ENCODE measurements around the gene KITLG.

Gene KITLG

DNA sequence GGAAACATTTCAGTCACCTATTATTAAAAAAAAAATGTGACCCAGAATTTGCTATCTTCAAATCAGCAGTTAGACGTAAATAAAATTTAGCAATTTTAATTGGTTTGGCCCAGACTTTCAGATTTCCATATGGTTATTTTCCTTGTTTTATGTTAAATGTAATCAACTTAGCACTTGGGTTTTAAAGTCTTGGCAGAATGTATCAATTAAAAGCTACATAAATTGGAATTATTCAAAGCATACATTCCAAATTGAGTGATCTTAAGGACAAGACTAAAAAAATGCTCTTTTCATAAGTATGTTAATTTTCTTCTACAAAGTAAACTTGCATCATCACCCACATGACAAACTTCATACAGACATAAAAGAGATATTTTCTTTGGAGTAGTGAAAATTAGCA is 3.4 kb downstream of the KITLG start:
- H3K36me3 ChIP-seq (ENCODE audit: control insufficient read depth, insufficient read depth, low read length), result no peaks in the 10 kb centered on the region
- peaks cover 19% of the 10 kb centered on the region for H3K4me1 ChIP-seq (ENCODE audit: control insufficient read depth, insufficient read depth, low read length, poor library complexity, severe bottlenecking)
- WGBS, 2 experiments (ENCODE audit: insufficient coverage in 2 of 2), result 80% methylated on average over 1 of the region's 1 CpG; no CpG with 5 or more reads in 1 of the 2 experiments
- no peaks in the 10 kb centered on the region for H3K9me3 ChIP-seq (ENCODE audit: control insufficient read depth, low read length)
- H3K27ac ChIP-seq (ENCODE audit: low read depth, low read length, severe bottlenecking), result no peak overlapping the region
- no peak overlapping the region for H3K4me3 ChIP-seq (ENCODE audit: extremely low read depth, insufficient read depth, low read length, poor library complexity, severe bottlenecking)

DNA sequence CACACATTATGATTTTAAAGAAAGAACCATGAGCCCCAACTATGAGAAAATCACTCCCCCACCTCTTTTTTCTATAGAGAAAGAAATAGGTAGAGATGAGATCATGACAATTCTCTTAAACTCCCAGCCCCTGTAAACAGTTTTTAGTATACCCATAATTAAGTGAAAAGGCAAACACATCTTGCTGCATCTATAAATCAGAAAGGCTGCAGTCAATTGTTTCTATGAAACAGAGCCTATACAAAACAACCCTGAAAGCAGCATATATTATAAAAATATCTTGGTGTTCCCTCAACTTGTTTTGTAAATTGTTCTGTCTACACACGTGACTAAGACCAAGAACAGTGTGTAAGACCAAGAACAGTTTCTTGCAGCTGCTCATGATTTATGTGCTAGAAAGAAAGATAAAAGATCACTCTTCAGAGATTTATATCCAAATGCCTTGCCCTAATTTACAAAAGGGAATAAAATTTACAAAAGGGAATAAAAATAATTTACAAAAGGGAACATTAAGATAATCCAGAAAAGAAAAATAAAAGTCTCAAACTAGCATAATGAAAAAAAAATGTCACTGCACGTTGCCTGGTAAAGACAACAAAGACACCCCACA is 4.8 kb downstream of the KITLG start:
- Histone ChIP-seq H3K9me3 (ENCODE audit: control insufficient read depth, low read length) (no peaks in the 10 kb centered on the region), H3K27ac (ENCODE audit: low read depth, low read length, severe bottlenecking) (no peak overlapping the region), H3K36me3 (ENCODE audit: control insufficient read depth, insufficient read depth, low read length) (no peaks in the 10 kb centered on the region), H3K4me3 (ENCODE audit: extremely low read depth, insufficient read depth, low read length, poor library complexity, severe bottlenecking) (no peak overlapping the region), H3K4me1 (ENCODE audit: control insufficient read depth, insufficient read depth, low read length, poor library complexity, severe bottlenecking) (peaks cover 19% of the 10 kb centered on the region)
- no CpG with 5 or more reads among the region's 2 CpGs for whole genome bisulfite sequencing, 2 experiments (ENCODE audit: insufficient coverage in 2 of 2)

DNA sequence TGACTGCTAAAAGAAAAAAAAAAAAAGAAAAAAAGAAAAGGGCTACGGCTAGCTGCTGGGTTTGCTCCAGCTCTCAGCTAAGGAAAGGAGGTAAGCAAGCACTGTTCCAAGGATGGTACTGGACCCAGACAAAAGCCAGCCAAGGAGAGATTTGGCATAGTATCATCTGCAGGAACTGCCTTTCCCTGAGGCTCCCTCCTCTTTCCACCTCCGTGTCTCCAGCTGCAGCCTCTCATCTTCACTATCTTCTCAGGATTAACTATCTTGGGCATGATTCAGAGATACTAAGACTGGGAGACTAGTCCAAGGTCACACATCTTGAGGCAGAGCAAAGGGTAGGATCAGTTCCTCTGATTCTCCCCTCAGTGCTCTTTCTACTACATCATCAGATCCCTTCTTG is 6.0 kb downstream of the KITLG start:
- Histone ChIP-seq H3K4me3 (ENCODE audit: extremely low read depth, insufficient read depth, low read length, poor library complexity, severe bottlenecking) (no peak overlapping the region), H3K9me3 (ENCODE audit: control insufficient read depth, low read length) (no peaks in the 10 kb centered on the region), H3K27ac (ENCODE audit: low read depth, low read length, severe bottlenecking) (no peak overlapping the region), H3K4me1 (ENCODE audit: control insufficient read depth, insufficient read depth, low read length, poor library complexity, severe bottlenecking) (peaks cover 19% of the 10 kb centered on the region), H3K36me3 (ENCODE audit: control insufficient read depth, insufficient read depth, low read length) (no peaks in the 10 kb centered on the region)
- WGBS, 2 experiments (ENCODE audit: insufficient coverage in 2 of 2), result 74 to 92% methylated on average over 1 to 2 of the region's 2 CpGs

DNA sequence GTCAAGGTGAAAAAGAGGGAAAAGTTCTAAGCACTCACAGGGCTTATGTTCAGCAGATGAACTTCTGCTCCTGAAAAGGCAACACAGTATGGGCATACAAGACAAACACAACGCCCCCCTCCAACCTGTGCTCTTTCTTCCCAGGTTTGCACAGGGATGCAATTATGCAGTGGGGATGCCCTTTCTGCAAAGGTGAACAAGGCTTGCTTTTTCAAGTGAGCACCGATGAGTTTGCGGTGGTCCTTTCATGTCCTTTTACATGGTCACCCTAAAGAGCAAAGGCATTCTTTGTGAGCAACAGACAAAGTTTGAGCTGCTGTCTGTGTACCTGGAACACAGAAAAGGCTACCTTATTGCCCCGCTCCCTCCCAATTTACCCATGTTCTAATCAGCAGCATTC is 6.7 kb downstream of the KITLG start:
- Histone ChIP-seq H3K36me3 (ENCODE audit: control insufficient read depth, insufficient read depth, low read length) (no peaks in the 10 kb centered on the region), H3K27ac (ENCODE audit: low read depth, low read length, severe bottlenecking) (no peak overlapping the region), H3K4me3 (ENCODE audit: extremely low read depth, insufficient read depth, low read length, poor library complexity, severe bottlenecking) (no peak overlapping the region), H3K9me3 (ENCODE audit: control insufficient read depth, low read length) (no peaks in the 10 kb centered on the region), H3K4me1 (ENCODE audit: control insufficient read depth, insufficient read depth, low read length, poor library complexity, severe bottlenecking) (peaks cover 19% of the 10 kb centered on the region)
- 92 to 100% methylated on average over 2 to 3 of the region's 4 CpGs for WGBS, 2 experiments (ENCODE audit: insufficient coverage in 2 of 2)

DNA sequence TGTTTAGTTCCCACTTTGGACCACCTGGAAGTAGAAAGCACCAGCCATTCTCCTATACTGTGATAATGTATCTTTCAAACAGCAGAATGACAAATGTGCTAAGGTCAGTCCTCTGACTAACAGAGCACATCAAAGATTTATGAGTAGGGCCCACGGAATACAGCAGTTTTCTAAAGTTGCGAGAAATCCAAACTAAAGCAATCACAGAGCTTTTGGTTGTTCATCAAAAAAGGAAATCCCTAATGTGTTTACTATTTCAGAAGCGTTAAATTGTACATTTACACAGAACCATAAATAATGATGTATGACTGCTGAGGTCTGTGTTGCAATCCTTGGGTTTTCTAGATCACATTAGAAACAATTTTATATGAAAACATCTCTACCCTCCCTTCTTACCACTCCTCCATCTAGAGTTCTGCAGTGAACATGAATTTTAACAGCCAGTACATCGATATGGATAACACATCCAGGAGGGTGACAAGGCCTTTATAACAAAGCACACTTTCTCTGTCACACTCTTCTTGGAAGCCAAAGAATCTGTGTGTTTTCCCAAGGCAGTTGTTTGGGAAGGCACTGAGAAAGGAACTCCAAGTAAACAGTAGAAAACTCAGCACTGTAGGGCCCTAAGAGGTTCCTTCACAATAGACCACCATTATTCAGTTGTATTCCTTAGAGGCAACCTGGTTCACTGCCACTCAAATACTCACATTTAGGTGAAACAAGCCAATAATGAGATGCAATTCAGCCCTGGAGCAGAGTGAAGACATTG is 7.3 kb downstream of the KITLG start:
- peak overlapping the region; percentile 19 for H3K27ac ChIP-seq (ENCODE audit: low read depth, low read length, severe bottlenecking)
- peaks cover 19% of the 10 kb centered on the region for H3K4me1 ChIP-seq (ENCODE audit: control insufficient read depth, insufficient read depth, low read length, poor library complexity, severe bottlenecking)
- 62 to 81% methylated on average over 2 to 3 of the region's 4 CpGs for WGBS, 2 experiments (ENCODE audit: insufficient coverage in 2 of 2)
- H3K9me3 ChIP-seq (ENCODE audit: control insufficient read depth, low read length), result no peaks in the 10 kb centered on the region
- no peaks in the 10 kb centered on the region for H3K36me3 ChIP-seq (ENCODE audit: control insufficient read depth, insufficient read depth, low read length)
- H3K4me3 ChIP-seq (ENCODE audit: extremely low read depth, insufficient read depth, low read length, poor library complexity, severe bottlenecking), result no peak overlapping the region

DNA sequence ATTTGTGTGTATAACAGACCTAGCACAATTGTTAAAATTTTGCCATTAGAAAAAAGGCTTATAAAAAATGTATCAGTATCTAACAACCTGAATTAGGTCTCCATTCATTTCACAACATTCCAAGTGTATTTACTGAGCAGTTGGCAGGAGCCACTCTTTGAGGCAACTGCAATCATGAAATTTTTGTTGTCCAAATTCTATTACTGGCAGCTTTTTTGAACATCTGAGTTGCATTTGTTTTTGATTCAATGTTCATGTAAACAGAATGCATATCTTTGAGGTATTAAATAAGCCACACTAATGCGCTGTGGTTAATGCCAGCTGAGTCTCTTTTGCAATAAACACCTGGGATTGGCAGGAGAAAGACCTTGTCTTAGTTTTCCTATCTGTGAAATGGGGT is 8.7 kb downstream of the KITLG start:
- Histone ChIP-seq H3K27ac (ENCODE audit: low read depth, low read length, severe bottlenecking) (no peak overlapping the region), H3K4me1 (ENCODE audit: control insufficient read depth, insufficient read depth, low read length, poor library complexity, severe bottlenecking) (peaks cover 21% of the 10 kb centered on the region), H3K9me3 (ENCODE audit: control insufficient read depth, low read length) (no peaks in the 10 kb centered on the region), H3K4me3 (ENCODE audit: extremely low read depth, insufficient read depth, low read length, poor library complexity, severe bottlenecking) (no peak overlapping the region), H3K36me3 (ENCODE audit: control insufficient read depth, insufficient read depth, low read length) (no peaks in the 10 kb centered on the region)
- WGBS, 2 experiments (ENCODE audit: insufficient coverage in 2 of 2), result no CpG with 5 or more reads among the region's 1 CpG

DNA sequence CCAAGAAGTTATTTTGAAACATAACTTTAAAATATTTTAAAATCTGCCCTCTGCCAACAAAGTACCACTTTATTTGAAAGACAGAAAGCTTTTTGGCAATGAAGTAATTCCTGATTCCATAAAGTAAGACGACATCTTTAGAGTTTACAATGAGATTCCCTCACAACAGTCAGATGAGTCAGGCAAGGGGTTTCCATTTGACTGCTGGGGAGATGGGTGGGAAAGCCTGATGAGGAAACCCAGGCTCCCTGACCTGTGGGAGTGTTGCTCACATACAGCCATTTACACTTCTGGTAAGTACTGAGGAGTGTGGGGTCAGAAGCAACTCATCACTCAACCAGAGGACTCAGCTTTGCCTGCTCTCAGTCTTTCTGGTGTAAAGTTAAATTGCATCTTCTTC is 10.2 kb downstream of the KITLG start:
- WGBS, 2 experiments (ENCODE audit: insufficient coverage in 2 of 2), result no CpG with 5 or more reads among the region's 1 CpG
- no peaks in the 10 kb centered on the region for H3K9me3 ChIP-seq (ENCODE audit: control insufficient read depth, low read length)
- no peak overlapping the region for H3K27ac ChIP-seq (ENCODE audit: low read depth, low read length, severe bottlenecking)

DNA sequence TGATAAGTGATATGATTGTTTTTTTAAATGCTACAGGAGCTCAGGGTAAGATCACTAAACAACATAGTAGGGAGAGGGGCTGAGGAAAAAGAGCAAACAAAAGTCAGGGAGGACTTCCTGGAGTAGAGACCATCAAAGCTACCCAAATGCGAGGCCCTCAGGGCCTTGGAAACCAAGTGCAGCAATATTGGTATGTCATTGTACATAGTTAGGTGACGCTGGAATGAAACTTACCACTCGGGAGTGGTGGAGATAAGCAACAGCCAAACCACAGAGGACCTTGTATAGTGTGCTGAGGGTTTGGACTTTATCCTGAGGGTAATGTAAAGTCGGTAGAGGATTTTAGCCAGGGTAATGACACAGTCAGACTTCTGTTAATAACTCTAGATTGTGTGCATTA is 13.8 kb downstream of the KITLG start:
- Histone ChIP-seq H3K4me3 (ENCODE audit: extremely low read depth, insufficient read depth, low read length, poor library complexity, severe bottlenecking) (no peak overlapping the region), H3K36me3 (ENCODE audit: control insufficient read depth, insufficient read depth, low read length) (no peaks in the 10 kb centered on the region), H3K9me3 (ENCODE audit: control insufficient read depth, low read length) (no peaks in the 10 kb centered on the region), H3K4me1 (ENCODE audit: control insufficient read depth, insufficient read depth, low read length, poor library complexity, severe bottlenecking) (peaks cover 14% of the 10 kb centered on the region), H3K27ac (ENCODE audit: low read depth, low read length, severe bottlenecking) (no peak overlapping the region)
- WGBS, 2 experiments (ENCODE audit: insufficient coverage in 2 of 2), result 78 to 88% methylated on average over 3 to 4 of the region's 4 CpGs

More for the DNA sequence above, 10.2 kb downstream of the KITLG start:
- no peaks in the 10 kb centered on the region for H3K36me3 ChIP-seq (ENCODE audit: control insufficient read depth, insufficient read depth, low read length)
- peaks cover 19% of the 10 kb centered on the region for H3K4me1 ChIP-seq (ENCODE audit: control insufficient read depth, insufficient read depth, low read length, poor library complexity, severe bottlenecking)
- H3K4me3 ChIP-seq (ENCODE audit: extremely low read depth, insufficient read depth, low read length, poor library complexity, severe bottlenecking), result no peak overlapping the region

DNA sequence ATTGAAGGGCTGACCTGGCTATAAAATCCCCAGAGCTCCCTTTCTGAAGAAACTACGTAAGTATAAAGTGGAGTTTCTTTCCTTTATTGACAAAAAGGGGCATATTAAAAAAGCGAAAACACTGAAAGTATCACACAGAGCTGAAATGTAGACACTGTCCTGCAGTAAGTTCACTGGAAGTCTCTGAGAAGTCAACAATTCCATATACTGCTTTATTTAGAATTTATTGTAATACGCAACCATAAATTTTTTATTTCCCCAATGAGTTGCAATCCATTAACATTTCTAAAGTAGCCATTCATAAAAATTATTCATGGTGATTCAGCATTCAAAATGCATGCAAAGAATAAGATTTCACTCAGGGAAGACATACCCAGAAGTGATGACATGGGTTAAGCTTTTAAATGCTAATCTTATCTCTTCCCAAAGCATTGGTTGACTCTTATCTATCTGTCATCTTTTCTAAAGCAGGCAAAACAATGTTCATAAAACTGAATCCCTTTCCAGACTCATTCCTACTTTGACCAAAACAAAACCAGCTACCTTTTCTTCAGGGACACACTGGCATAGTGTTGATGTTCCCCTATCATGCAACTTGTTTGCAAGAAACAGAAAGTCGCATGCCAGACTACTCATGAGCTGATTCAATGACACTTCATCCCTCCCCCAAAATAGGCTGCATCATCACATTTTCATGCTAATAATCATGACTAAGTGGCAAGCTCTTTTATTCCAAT is 17.3 kb downstream of the KITLG start:
- Histone ChIP-seq H3K9me3 (ENCODE audit: control insufficient read depth, low read length) (no peaks in the 10 kb centered on the region), H3K27ac (ENCODE audit: low read depth, low read length, severe bottlenecking) (no peak overlapping the region), H3K36me3 (ENCODE audit: control insufficient read depth, insufficient read depth, low read length) (no peaks in the 10 kb centered on the region), H3K4me3 (ENCODE audit: extremely low read depth, insufficient read depth, low read length, poor library complexity, severe bottlenecking) (no peak overlapping the region), H3K4me1 (ENCODE audit: control insufficient read depth, insufficient read depth, low read length, poor library complexity, severe bottlenecking) (peaks cover 25% of the 10 kb centered on the region)
- WGBS, 2 experiments (ENCODE audit: insufficient coverage in 2 of 2), result 85 to 100% methylated on average over 1 to 2 of the region's 4 CpGs

DNA sequence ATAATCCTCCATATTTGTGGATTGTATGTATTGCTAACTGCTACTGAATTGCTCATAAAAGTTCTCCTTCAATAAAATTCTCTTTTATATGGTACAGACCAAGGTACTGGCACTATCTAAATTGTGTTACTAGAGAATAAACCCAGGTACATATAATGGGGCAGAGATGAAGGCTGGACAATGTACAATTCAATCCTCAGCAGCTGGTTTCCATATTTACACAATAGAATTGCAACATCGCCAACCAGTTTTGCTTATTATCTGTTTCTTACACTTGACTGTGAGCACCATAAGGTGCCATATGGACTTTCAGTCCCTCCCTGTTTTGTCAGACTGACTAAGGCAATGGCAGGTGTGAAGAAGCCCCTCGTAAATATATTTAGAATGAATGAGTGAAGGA is 18.1 kb downstream of the KITLG start:
- H3K27ac ChIP-seq (ENCODE audit: low read depth, low read length, severe bottlenecking), result no peak overlapping the region
- peaks cover 22% of the 10 kb centered on the region for H3K4me1 ChIP-seq (ENCODE audit: control insufficient read depth, insufficient read depth, low read length, poor library complexity, severe bottlenecking)
- no peaks in the 10 kb centered on the region for H3K36me3 ChIP-seq (ENCODE audit: control insufficient read depth, insufficient read depth, low read length)
- H3K4me3 ChIP-seq (ENCODE audit: extremely low read depth, insufficient read depth, low read length, poor library complexity, severe bottlenecking), result no peak overlapping the region
- 100% methylated on average over 1 of the region's 2 CpGs for WGBS, 2 experiments (ENCODE audit: insufficient coverage in 2 of 2)
- no peaks in the 10 kb centered on the region for H3K9me3 ChIP-seq (ENCODE audit: control insufficient read depth, low read length)
